Measurements from ENCODE around the gene MACROD2.

- TF ChIP-seq TSHZ2 (CRISPR knock-in tag; IDR thresholded peaks at IDR 0.05): no peak
- TF ChIP-seq ARNTL (CRISPR knock-in tag; IDR thresholded peaks at IDR 0.05; ENCODE audit: borderline replicate concordance, low read depth): no peak
- TF ChIP-seq POU6F1 (CRISPR knock-in tag; IDR thresholded peaks at IDR 0.05; ENCODE audit: borderline replicate concordance, low read depth): no peak
- no peak for TF ChIP-seq ZFP30 (CRISPR knock-in tag; IDR thresholded peaks at IDR 0.05)
- TF ChIP-seq ZFP3 (CRISPR knock-in tag; IDR thresholded peaks at IDR 0.05): no peak
Observed at GRCh38 chr20:15625981-15626380, 1630.7 kb downstream of the MACROD2 start.
